Smooth muscle cell (in vitro differentiated cells): ENCODE results near the gene LPXN. TPM values are rescaled to one million over a fixed set of nuclear protein-coding genes. Genes with fewer than 3 reads are reported as not detected.
A peak's percentile ranks its signal among the peaks of the same experiment; 100 is the strongest.

Source experiments
- DNase-seq: peaks from one replicate; lab custom pipeline; 2025; ENCODE audit not compliant: unreplicated experiment; lab: John Stamatoyannopoulos, UW
- H2AFZ ChIP-seq: fragments of 200-600 bp; sonication (generic); 2 replicates; pipeline ENCODE4 v1.6.0; 2016; ENCODE audit warnings: antibody characterized with exemption, low read depth, mild to moderate bottlenecking
- H3F3A ChIP-seq: fragments of 200-600 bp; sonication (generic); 2 replicates; pipeline ENCODE4 v1.6.0; 2017; ENCODE audit warnings: antibody characterized with exemption, low read depth
- H3K27ac ChIP-seq: fragments of 200-600 bp; sonication (generic); 2 replicates; pipeline ENCODE4 v1.5.1; 2016; ENCODE audit warnings: low read depth, mild to moderate bottlenecking
- H3K27me3 ChIP-seq: fragments of 200-600 bp; sonication (generic); 2 replicates; pipeline ENCODE4 v1.6.1; 2016; ENCODE audit warnings: low read depth, mild to moderate bottlenecking
- H3K36me3 ChIP-seq: fragments of 200-600 bp; sonication (generic); 2 replicates; pipeline ENCODE4 v1.5.1; 2016; ENCODE audit warnings: low read depth
- H3K4me1 ChIP-seq: fragments of 200-600 bp; sonication (generic); 2 replicates; pipeline ENCODE4 v1.5.1; 2016; ENCODE audit warnings: low read depth
- H3K4me2 ChIP-seq: fragments of 200-600 bp; sonication (generic); 2 replicates; pipeline ENCODE4 v1.6.0; 2016; ENCODE audit warnings: mild to moderate bottlenecking
- H3K4me3 ChIP-seq: fragments of 200-600 bp; sonication (generic); 2 replicates; pipeline ENCODE4 v1.5.1; 2016; ENCODE audit warnings: mild to moderate bottlenecking
- H3K79me2 ChIP-seq: fragments of 200-600 bp; sonication (generic); 2 replicates; pipeline ENCODE4 v1.6.0; 2016; ENCODE audit warnings: low read depth, mild to moderate bottlenecking
- H3K9ac ChIP-seq: fragments of 200-600 bp; sonication (generic); 2 replicates; pipeline ENCODE4 v1.6.0; 2016; ENCODE audit warnings: low read depth
- H3K9me3 ChIP-seq: fragments of 200-600 bp; sonication (generic); replicated peaks from 2 replicates; pipeline ENCODE4 v1.5.1; 2016; ENCODE audit warnings: low read depth
- H4K20me1 ChIP-seq: fragments of 200-600 bp; sonication (generic); 2 replicates; pipeline ENCODE4 v1.6.0; 2016; ENCODE audit warnings: low read depth
- WGBS: methylation state at CpG from one replicate; pipeline ENCODE4 v1.1.7; 2016; ENCODE audit warnings: low lambda C conversion rate; 5-methylcytosine and 5-hydroxymethylcytosine counted together
- polyA plus RNA-seq: library from polyadenylated mRNA; unstranded; fragments of >200 nt; fragmentation: Nextera tagmentation; extraction: Ambion mirVana; gene quantifications from 2 replicates; pipeline ENCODE4 v1.2.1, GENCODE V29; 2016
- total RNA-seq: library from RNA; depleted of rRNA; stranded (reverse); fragments of >200 nt; gene quantifications from 2 replicates; pipeline ENCODE4 v1.2.3, GENCODE V29; 2014
- TF ChIP-seq, protein P1 (sequence below): fragments of 200-600 bp; sonication (generic); IDR thresholded peaks from 2 replicates; pipeline ENCODE4 v1.5.1; 2017; ENCODE audit warnings: borderline replicate concordance, mild to moderate bottlenecking, antibody characterized with exemption; ENCODE audit not compliant: insufficient read depth, poor library complexity, severe bottlenecking

LPXN gene
- total and polyA plus RNA-seq, 2 experiments from 2014 or later = 1.9 to 2.7 TPM

DNA sequence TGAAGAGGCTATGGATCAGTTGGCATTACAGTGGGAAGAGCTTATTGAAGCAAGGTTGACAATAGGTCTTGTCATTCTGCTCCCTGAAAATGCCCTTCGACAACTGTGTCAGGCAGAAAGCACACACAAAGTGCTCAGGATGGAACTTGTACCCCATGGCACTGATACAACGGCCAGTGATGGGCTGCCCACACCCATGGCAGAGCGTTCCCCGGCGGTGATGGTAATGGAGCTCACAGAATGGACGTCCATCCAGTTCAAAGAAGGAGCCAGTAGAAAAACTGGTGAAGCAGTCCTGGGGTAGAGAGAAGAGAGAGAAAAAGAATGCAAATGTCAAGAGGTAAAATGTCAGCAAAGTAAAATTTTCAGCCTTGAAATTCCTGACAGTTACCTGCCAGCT lies 48.2 kb downstream of the LPXN start:
- no peaks in the 10 kb centered on the region for H3K27me3 ChIP-seq
- H3K27ac ChIP-seq = no peak overlapping the region
- H3K9me3 ChIP-seq = no peaks in the 10 kb centered on the region
- H3K4me2 ChIP-seq = no peak overlapping the region
- H3K36me3 ChIP-seq = no peaks in the 10 kb centered on the region
- TF ChIP-seq, protein P1, sequence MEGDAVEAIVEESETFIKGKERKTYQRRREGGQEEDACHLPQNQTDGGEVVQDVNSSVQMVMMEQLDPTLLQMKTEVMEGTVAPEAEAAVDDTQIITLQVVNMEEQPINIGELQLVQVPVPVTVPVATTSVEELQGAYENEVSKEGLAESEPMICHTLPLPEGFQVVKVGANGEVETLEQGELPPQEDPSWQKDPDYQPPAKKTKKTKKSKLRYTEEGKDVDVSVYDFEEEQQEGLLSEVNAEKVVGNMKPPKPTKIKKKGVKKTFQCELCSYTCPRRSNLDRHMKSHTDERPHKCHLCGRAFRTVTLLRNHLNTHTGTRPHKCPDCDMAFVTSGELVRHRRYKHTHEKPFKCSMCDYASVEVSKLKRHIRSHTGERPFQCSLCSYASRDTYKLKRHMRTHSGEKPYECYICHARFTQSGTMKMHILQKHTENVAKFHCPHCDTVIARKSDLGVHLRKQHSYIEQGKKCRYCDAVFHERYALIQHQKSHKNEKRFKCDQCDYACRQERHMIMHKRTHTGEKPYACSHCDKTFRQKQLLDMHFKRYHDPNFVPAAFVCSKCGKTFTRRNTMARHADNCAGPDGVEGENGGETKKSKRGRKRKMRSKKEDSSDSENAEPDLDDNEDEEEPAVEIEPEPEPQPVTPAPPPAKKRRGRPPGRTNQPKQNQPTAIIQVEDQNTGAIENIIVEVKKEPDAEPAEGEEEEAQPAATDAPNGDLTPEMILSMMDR = no peak
- peaks cover 3% of the 10 kb centered on the region for H3K4me1 ChIP-seq
- WGBS = 95% methylated on average over 6 of the region's 6 CpGs
- no peaks in the 10 kb centered on the region for H3F3A ChIP-seq
- H3K79me2 ChIP-seq = no peaks in the 10 kb centered on the region
- no peak for DNase-seq
- H2AFZ ChIP-seq = no peak overlapping the region
- H4K20me1 ChIP-seq = no peaks in the 10 kb centered on the region
- no peak overlapping the region for H3K4me3 ChIP-seq
- no peak overlapping the region for H3K9ac ChIP-seq

DNA sequence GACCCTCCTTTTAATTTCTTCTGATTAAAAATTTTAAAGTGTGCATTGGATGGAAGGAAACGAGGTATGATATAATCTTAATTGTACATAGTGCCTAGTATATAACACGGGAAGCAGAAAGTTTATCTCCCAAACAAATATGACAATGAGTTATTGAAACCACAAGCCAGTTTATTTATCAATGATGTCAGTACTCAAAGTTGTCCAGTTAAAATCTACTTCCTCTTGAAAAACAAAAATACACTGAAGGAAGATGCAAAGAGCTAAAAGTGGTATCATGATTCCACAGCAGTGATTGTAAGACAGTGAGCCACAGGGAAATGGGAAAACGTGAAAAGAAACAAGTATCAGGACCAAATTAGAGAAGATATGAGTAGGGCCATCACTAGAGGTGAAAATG lies 48.9 kb downstream of the LPXN start:
- DNase-seq = no peak
- Histone ChIP-seq H2AFZ (no peak overlapping the region), H3K9ac (no peak overlapping the region), H4K20me1 (no peaks in the 10 kb centered on the region), H3K4me1 (peaks cover 3% of the 10 kb centered on the region), H3K36me3 (no peaks in the 10 kb centered on the region), H3K27me3 (no peaks in the 10 kb centered on the region), H3K4me3 (no peak overlapping the region), H3K27ac (no peak overlapping the region), H3F3A (no peaks in the 10 kb centered on the region), H3K9me3 (no peaks in the 10 kb centered on the region), H3K79me2 (no peaks in the 10 kb centered on the region), H3K4me2 (no peak overlapping the region)
- TF ChIP-seq, protein P1 = no peak
- 98% methylated on average over 3 of the region's 3 CpGs for WGBS

DNA sequence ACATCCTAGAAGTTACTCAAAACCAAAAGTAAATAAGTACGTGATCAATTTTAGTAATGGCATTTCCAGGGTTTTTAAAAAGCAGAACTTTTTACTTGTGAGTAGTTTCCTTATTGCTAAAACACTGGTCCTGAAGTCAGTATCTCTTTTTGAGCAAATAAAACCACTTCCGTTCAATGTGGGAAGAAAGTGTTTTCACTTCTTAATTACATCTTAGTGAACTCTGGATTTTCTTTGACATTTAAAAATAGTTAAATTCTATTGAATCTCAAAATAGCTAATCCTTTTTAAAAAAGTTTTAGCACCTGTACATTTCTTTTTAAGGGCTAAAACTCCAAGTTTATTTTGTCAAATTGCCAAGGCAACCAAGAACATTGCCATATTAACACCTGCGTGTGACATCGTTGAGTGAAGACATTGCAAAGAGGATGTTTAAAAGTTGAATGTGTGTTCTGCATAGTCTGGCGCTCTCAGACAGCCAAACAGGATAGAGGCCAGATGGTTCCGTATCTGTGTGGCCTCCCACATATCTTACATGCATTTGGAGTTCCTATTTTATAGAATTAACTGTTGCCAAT lies 50.5 kb downstream of the LPXN start:
- Histone ChIP-seq H3K4me3 (no peak overlapping the region), H2AFZ (peak overlapping the region; percentile 81), H3K4me2 (peak overlapping the region; percentile 81), H4K20me1 (no peaks in the 10 kb centered on the region), H3K27ac (no peak overlapping the region), H3K9me3 (no peaks in the 10 kb centered on the region), H3K9ac (no peak overlapping the region), H3K27me3 (no peaks in the 10 kb centered on the region), H3K79me2 (no peaks in the 10 kb centered on the region), H3K4me1 (peaks cover 3% of the 10 kb centered on the region), H3F3A (no peaks in the 10 kb centered on the region), H3K36me3 (no peaks in the 10 kb centered on the region)
- 69% methylated on average over 6 of the region's 6 CpGs for WGBS
- no peak for DNase-seq
- TF ChIP-seq, protein P1 = no peak
